Caco-2 (cell line): ENCODE measurements around the gene MAST4. TPM values are rescaled to one million over a fixed set of nuclear protein-coding genes. Genes with fewer than 3 reads are reported as not detected.

ENCODE experiments used
- BruUV-seq: library from RNA; stranded (reverse); fragments of 400-500 nt; replicated peaks from 2 replicates; lab custom pipeline; 2021; lab: Mats Ljungman, UMichigan
- CTCF ChIA-PET: fragments of 300-600 bp; sonication (Branson Sonifier 250); formaldehyde crosslinking; loops from one replicate; lab custom pipeline; 2022; ENCODE audit warnings: antibody characterized with exemption; lab: Charles Lee
- POLR2A ChIA-PET: fragments of 300-600 bp; sonication (Branson Sonifier 250); formaldehyde crosslinking; loops from one replicate; lab custom pipeline; 2022; ENCODE audit warnings: antibody characterized with exemption; lab: Charles Lee
- DNase-seq, 2 experiments: peaks; one replicate each; pipeline versions ENCODE4 v3.0.0 to v3.0.0-alpha.2; 2020 to 2022
- H3K27me3 ChIP-seq: replicated peaks from 2 replicates; pipeline ENCODE4 v1.6.0; 2011; ENCODE audit warnings: low read length; ENCODE audit not compliant: control insufficient read depth, insufficient read depth
- H3K36me3 ChIP-seq: 2 replicates; pipeline ENCODE4 v1.5.1; 2011; ENCODE audit warnings: low read length; ENCODE audit not compliant: control insufficient read depth, insufficient read depth
- H3K4me1 ChIP-seq: fragments of 250-450 bp; sonication (Bioruptor Pico); 2 replicates; pipeline ENCODE4 v1.5.1; 2020; ENCODE audit warnings: mild to moderate bottlenecking
- H3K4me3 ChIP-seq: 2 replicates; pipeline ENCODE4 v1.5.1; 2011; ENCODE audit warnings: low read depth, mild to moderate bottlenecking, control low read depth, low read length
- H3K9me3 ChIP-seq: fragments of 250-450 bp; sonication (Bioruptor Pico); 2 replicates; pipeline ENCODE4 v1.5.1; 2020; ENCODE audit warnings: mild to moderate bottlenecking, moderate library complexity
- H3K27ac Mint-ChIP-seq: one replicate; pipeline ENCODE4 v1.8.0; 2022; ENCODE audit warnings: mixed read lengths; ENCODE audit not compliant: unreplicated experiment
- H3K27me3 Mint-ChIP-seq: one replicate; pipeline ENCODE4 v1.8.0; 2022; ENCODE audit warnings: mixed read lengths; ENCODE audit not compliant: insufficient read depth, unreplicated experiment
- H3K36me3 Mint-ChIP-seq: one replicate; pipeline ENCODE4 v1.8.0; 2022; ENCODE audit warnings: mild to moderate bottlenecking, mixed read lengths; ENCODE audit not compliant: insufficient read depth, unreplicated experiment
- H3K4me1 Mint-ChIP-seq: one replicate; pipeline ENCODE4 v1.8.0; 2022; ENCODE audit warnings: low read depth, mixed read lengths; ENCODE audit not compliant: unreplicated experiment
- H3K4me3 Mint-ChIP-seq: one replicate; pipeline ENCODE4 v1.8.0; 2022; ENCODE audit warnings: mild to moderate bottlenecking, moderate library complexity, mixed read lengths; ENCODE audit not compliant: unreplicated experiment
- H3K9me3 Mint-ChIP-seq: one replicate; pipeline ENCODE4 v1.8.0; 2022; ENCODE audit warnings: mixed read lengths; ENCODE audit not compliant: unreplicated experiment
- intact Hi-C: fragments of 100-400 bp; cut with micrococcal nuclease; formaldehyde crosslinking; loops from one replicate; pipeline ENCODE4 v1.10.0; 2022; ENCODE audit not compliant: unreplicated experiment
- total RNA-seq: library from RNA; stranded (reverse); gene quantifications from 2 replicates; pipeline ENCODE4 v1.2.3, GENCODE V29; 2022
- TF ChIP-seq, protein P1 (sequence below), 2 experiments: fragments of 200-600 bp in 1 of 2; IDR thresholded peaks; 1 replicate in 1 of 2; 2 replicates in 1 of 2; pipeline versions ENCODE4 v1.5.1 to v1.8.0; 2011 to 2022; ENCODE audit warnings: antibody characterized with exemption in 1 of 2, control low read depth in 1 of 2, inconsistent platforms in 1 of 2, low read depth in 1 of 2, low read length in 1 of 2, mild to moderate bottlenecking in 1 of 2, moderate library complexity in 1 of 2; ENCODE audit not compliant: insufficient read depth in 1 of 2, severe bottlenecking in 1 of 2, unreplicated experiment in 1 of 2

Gene MAST4
- total RNA-seq, 1 experiment from 2014 or later, result 17.8 TPM

DNA sequence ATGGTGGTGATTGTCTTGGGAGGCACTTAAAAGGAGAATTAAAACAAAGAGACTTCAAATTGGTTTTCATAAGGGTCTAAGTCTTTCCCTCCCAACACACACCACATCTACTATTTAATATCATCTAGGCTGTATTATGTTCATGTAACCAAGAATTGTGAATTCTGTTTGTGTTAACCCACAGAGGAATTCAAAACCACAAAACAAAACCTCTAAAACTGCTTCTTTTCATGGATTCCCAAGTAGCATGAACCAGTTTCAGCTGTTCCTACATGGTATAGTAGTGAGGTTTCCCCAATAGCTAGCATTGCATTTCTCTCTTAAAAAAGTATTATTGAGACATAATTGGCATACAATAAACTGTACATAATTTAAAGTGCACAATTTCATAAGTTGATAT is 316.6 kb downstream of the MAST4 start:
- Mint-ChIP-seq H3K36me3 (no peaks in the 10 kb centered on the region), H3K4me3 (no peak overlapping the region), H3K27ac (no peak overlapping the region), H3K4me1 (no peaks in the 10 kb centered on the region), H3K9me3 (no peaks in the 10 kb centered on the region), H3K27me3 (peaks cover 4% of the 10 kb centered on the region)
- no TSS peak for BruUV-seq
- TF ChIP-seq, protein P1, sequence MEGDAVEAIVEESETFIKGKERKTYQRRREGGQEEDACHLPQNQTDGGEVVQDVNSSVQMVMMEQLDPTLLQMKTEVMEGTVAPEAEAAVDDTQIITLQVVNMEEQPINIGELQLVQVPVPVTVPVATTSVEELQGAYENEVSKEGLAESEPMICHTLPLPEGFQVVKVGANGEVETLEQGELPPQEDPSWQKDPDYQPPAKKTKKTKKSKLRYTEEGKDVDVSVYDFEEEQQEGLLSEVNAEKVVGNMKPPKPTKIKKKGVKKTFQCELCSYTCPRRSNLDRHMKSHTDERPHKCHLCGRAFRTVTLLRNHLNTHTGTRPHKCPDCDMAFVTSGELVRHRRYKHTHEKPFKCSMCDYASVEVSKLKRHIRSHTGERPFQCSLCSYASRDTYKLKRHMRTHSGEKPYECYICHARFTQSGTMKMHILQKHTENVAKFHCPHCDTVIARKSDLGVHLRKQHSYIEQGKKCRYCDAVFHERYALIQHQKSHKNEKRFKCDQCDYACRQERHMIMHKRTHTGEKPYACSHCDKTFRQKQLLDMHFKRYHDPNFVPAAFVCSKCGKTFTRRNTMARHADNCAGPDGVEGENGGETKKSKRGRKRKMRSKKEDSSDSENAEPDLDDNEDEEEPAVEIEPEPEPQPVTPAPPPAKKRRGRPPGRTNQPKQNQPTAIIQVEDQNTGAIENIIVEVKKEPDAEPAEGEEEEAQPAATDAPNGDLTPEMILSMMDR (IDR thresholded peaks at IDR 0.05; ENCODE audit: insufficient read depth in 1 of 2, low read depth in 1 of 2, low read length in 1 of 2, severe bottlenecking in 1 of 2, unreplicated experiment in 1 of 2), result no peak
- Histone ChIP-seq H3K4me1 (no peaks in the 10 kb centered on the region), H3K27me3 (no peaks in the 10 kb centered on the region), H3K4me3 (no peak overlapping the region), H3K9me3 (no peaks in the 10 kb centered on the region), H3K36me3 (no peaks in the 10 kb centered on the region)
- intact Hi-C loops, result no loop called here
- ChIA-PET CTCF (no interaction called here), POLR2A (no interaction called here)
- no peak for DNase-seq

DNA sequence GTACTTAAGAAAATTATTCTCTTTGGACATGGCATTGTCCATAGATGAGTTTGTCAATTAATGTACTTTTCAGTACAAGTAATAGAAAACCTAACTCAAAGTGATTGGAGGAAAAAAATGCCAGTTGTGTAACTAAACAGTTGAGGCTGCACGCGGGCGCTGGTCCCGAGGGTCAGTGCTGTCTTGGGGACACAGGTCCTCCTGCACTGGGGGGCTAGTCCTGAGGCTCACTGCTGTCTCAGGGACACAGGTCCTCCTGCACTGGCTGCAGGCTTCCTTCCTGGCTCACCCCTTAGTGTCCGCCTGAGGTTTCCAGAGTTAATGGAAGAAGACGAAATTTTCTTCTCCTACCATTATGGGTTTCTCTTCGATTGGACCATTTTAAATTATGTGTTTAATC is 319.3 kb downstream of the MAST4 start:
- Histone ChIP-seq H3K9me3 (no peaks in the 10 kb centered on the region), H3K4me1 (no peaks in the 10 kb centered on the region), H3K4me3 (no peak overlapping the region), H3K36me3 (no peaks in the 10 kb centered on the region), H3K27me3 (no peaks in the 10 kb centered on the region)
- intact Hi-C loops, result no loop called here
- TF ChIP-seq, protein P1 (IDR thresholded peaks at IDR 0.05; ENCODE audit: insufficient read depth in 1 of 2, low read depth in 1 of 2, low read length in 1 of 2, severe bottlenecking in 1 of 2, unreplicated experiment in 1 of 2), result no peak
- BruUV-seq, result no TSS peak
- H3K9me3 Mint-ChIP-seq, result no peaks in the 10 kb centered on the region
- H3K4me1 Mint-ChIP-seq, result no peaks in the 10 kb centered on the region
- peaks cover 4% of the 10 kb centered on the region for H3K27me3 Mint-ChIP-seq
- DNase-seq, result no peak
- CTCF ChIA-PET, result interaction anchor here (0.6 kb wide), 1 partner anchor 235 kb away, joined by 3 read pairs; no protein-coding TSS in a partner anchor
- H3K4me3 Mint-ChIP-seq, result no peak overlapping the region
- no peak overlapping the region for H3K27ac Mint-ChIP-seq
- POLR2A ChIA-PET, result no interaction called here
- no peaks in the 10 kb centered on the region for H3K36me3 Mint-ChIP-seq

DNA sequence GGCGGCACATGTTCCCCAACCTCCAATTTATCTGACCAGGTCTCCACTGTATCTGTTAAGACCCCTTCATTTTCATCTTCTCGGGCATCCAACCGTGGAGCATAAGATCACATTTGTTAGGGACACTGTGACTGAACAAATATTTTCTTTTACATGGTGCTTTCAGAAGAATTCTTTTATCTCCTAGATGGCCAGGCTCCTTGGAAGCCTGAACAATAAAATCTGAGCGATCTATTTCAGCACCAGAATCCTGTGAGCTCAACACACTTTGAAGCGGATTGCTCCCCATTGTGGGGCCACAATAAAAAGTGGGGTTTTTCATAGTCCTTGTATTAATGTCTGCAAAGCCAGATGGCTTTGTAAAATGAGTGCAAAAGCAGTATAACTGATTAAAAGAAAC is 326.7 kb downstream of the MAST4 start:
- POLR2A ChIA-PET, result no interaction called here
- H3K9me3 ChIP-seq, result no peaks in the 10 kb centered on the region

More for the DNA sequence above, 326.7 kb downstream of the MAST4 start:
- Mint-ChIP-seq H3K27ac (no peak overlapping the region), H3K4me1 (no peaks in the 10 kb centered on the region), H3K36me3 (no peaks in the 10 kb centered on the region), H3K27me3 (peaks cover 2% of the 10 kb centered on the region), H3K9me3 (no peaks in the 10 kb centered on the region), H3K4me3 (no peak overlapping the region)
- no peak for DNase-seq
- Histone ChIP-seq H3K4me3 (no peak overlapping the region), H3K4me1 (no peaks in the 10 kb centered on the region), H3K27me3 (no peaks in the 10 kb centered on the region), H3K36me3 (no peaks in the 10 kb centered on the region)
- TF ChIP-seq, protein P1 (IDR thresholded peaks at IDR 0.05; ENCODE audit: insufficient read depth in 1 of 2, low read depth in 1 of 2, low read length in 1 of 2, severe bottlenecking in 1 of 2, unreplicated experiment in 1 of 2), result no peak
- BruUV-seq, result no TSS peak
- CTCF ChIA-PET, result no interaction called here
- intact Hi-C loops, result no loop called here
